ENCODE results near the gene GPR68. TPM values are rescaled to one million over a fixed set of nuclear protein-coding genes. Genes with fewer than 3 reads are reported as not detected.

GPR68 gene
- total RNA-seq, 5 donors from 2014 or later (not counting 1 experiment from before 2014, with no cell fraction given), result 3.0 to 16.4 (median 10.0) TPM

DNA sequence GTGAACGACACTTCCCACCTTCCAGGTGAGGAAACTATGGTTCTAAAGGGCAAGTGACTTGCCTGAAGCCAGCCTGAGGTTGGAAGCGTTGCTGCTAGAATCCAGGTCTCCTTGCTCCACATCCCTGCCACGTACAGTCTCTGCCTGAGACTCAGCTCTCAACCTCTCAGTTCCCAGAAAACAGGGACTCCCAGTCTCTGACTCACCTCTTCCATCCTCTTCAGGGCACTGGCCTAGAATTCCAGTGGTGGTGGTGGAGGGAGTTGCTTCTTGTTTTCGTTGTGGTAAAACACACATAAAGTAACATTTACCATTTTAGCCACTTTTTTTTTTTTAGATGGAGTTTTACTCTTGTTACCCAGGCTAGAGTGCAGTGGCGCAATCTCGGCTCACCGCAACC, 7.3 kb downstream of the GPR68 start:
- Histone ChIP-seq H3K27me3 (replicated peaks in 1 of 2; ENCODE audit: control insufficient read depth in 2 of 2, extremely low read depth in 1 of 2, insufficient read depth in 2 of 2, low read length in 1 of 2) (no peaks in the 10 kb centered on the region), H3K36me3 (ENCODE audit: control insufficient read depth in 2 of 2, extremely low read depth in 1 of 2, insufficient read depth in 1 of 2, low read length in 1 of 2) (peaks cover 0 to 14% of the 10 kb centered on the region in 2 donors), H3K27ac (ENCODE audit: low read length) (no peak overlapping the region), H3K4me3 (ENCODE audit: control insufficient read depth in 1 of 2, extremely low read depth in 1 of 2, low read length in 1 of 2) (no peak overlapping the region), H3K4me1 (ENCODE audit: control insufficient read depth in 1 of 2, extremely low read depth in 1 of 2, insufficient read depth in 2 of 2, low read length in 2 of 2) (peaks cover 14 to 74% of the 10 kb centered on the region in 2 experiments), H3K9me3 (no peaks in the 10 kb centered on the region)
- DNase-seq (no peak), ATAC-seq (replicated peaks in 1 of 4) (no peak)
- no peaks in the 10 kb centered on the region for H3K9me3 Mint-ChIP-seq
- POLR2A ChIA-PET, result interaction anchor here in 1 of 2 donors (0.6 kb wide), 1 partner anchor 33 kb away, joined by 3 read pairs; no protein-coding TSS in a partner anchor
- WGBS (ENCODE audit: insufficient coverage), result 90% methylated on average over 2 of the region's 7 CpGs
- H3K27ac Mint-ChIP-seq, result peak overlapping the region in 1 of 2 donors; percentile 60
- no peak overlapping the region for H3K4me3 Mint-ChIP-seq
- CTCF ChIA-PET, result interaction anchor here in 1 of 2 donors (0.5 kb wide), 1 partner anchor 916 kb away, joined by 3 read pairs; no protein-coding TSS in a partner anchor
- no peaks in the 10 kb centered on the region for H3K27me3 Mint-ChIP-seq
- H3K4me1 Mint-ChIP-seq, result peaks cover 64 to 82% (median 73%) of the 10 kb centered on the region in 3 donors
- H3K36me3 Mint-ChIP-seq, result peaks cover 36% of the 10 kb centered on the region

DNA sequence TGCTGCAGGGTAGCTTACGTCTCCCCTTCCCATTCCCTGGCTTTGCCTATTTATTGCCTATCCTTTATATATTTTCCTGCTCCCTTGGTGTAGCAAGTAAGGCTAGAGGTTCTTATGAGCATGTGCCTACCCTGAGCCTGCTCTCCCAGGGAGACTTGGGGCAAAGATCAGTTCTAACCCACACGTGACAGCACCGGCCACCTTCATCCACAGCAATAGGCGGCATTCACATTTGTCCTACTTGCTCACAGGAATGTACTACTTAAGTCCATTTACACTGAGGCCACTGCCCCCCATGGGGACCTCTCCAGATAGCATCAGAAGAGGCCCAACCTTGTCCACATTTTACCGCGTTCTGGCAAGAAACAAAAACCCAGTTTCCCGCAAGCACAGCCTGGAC, 8.7 kb downstream of the GPR68 start:
- Histone ChIP-seq H3K4me3 (ENCODE audit: control insufficient read depth in 1 of 2, extremely low read depth in 1 of 2, low read length in 1 of 2) (no peak overlapping the region), H3K9me3 (no peaks in the 10 kb centered on the region), H3K4me1 (ENCODE audit: control insufficient read depth in 1 of 2, extremely low read depth in 1 of 2, insufficient read depth in 2 of 2, low read length in 2 of 2) (peaks cover 15 to 74% of the 10 kb centered on the region in 2 experiments), H3K27me3 (replicated peaks in 1 of 2; ENCODE audit: control insufficient read depth in 2 of 2, extremely low read depth in 1 of 2, insufficient read depth in 2 of 2, low read length in 1 of 2) (no peaks in the 10 kb centered on the region), H3K36me3 (ENCODE audit: control insufficient read depth in 2 of 2, extremely low read depth in 1 of 2, insufficient read depth in 1 of 2, low read length in 1 of 2) (peaks cover 0 to 11% of the 10 kb centered on the region in 2 donors), H3K27ac (ENCODE audit: low read length) (no peak overlapping the region)
- ATAC-seq (replicated peaks in 1 of 4), result no peak
- WGBS (ENCODE audit: insufficient coverage), result 93% methylated on average over 6 of the region's 7 CpGs
- CTCF ChIA-PET, result interaction anchor here (0.6 kb wide), 2 partner anchors 29 to 719 kb away, joined by 3 to 5 read pairs; no protein-coding TSS in a partner anchor
- Mint-ChIP-seq H3K36me3 (peaks cover 38% of the 10 kb centered on the region), H3K27me3 (no peaks in the 10 kb centered on the region), H3K27ac (peak overlapping the region; percentile 76 to 83), H3K4me1 (peaks cover 64 to 82% (median 73%) of the 10 kb centered on the region in 3 donors), H3K4me3 (no peak overlapping the region), H3K9me3 (peaks cover 0 to under 1% (median 0%) of the 10 kb centered on the region in 3 donors)
- POLR2A ChIA-PET, result no interaction called here
- no peak for DNase-seq

DNA sequence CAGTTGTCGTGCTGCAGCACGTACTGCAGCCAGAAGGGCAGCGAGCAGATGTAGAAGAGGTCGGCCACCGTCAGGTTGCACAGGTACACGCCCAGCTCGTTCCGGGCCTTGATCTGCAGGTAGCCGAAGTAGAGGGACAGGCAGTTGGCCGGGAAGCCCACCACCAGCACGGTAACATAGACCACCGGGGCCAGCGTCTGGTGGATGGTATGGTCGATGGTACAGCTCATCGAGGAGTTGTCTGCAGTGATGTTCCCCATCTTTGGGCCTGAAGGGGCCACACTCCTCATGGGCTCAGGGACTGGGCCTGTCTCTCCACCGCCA, 9.8 kb downstream of the GPR68 start:
- Histone ChIP-seq H3K9me3 (no peaks in the 10 kb centered on the region), H3K4me3 (ENCODE audit: control insufficient read depth in 1 of 2, extremely low read depth in 1 of 2, low read length in 1 of 2) (no peak overlapping the region), H3K27ac (ENCODE audit: low read length) (no peak overlapping the region), H3K36me3 (ENCODE audit: control insufficient read depth in 2 of 2, extremely low read depth in 1 of 2, insufficient read depth in 1 of 2, low read length in 1 of 2) (peaks cover 0 to 11% of the 10 kb centered on the region in 2 donors), H3K27me3 (replicated peaks in 1 of 2; ENCODE audit: control insufficient read depth in 2 of 2, extremely low read depth in 1 of 2, insufficient read depth in 2 of 2, low read length in 1 of 2) (no peaks in the 10 kb centered on the region), H3K4me1 (ENCODE audit: control insufficient read depth in 1 of 2, extremely low read depth in 1 of 2, insufficient read depth in 2 of 2, low read length in 2 of 2) (peaks cover 26 to 76% of the 10 kb centered on the region in 2 experiments)
- 97% methylated on average over 13 of the region's 16 CpGs for WGBS (ENCODE audit: insufficient coverage)
- no peaks in the 10 kb centered on the region for H3K27me3 Mint-ChIP-seq
- ChIA-PET POLR2A (interaction anchor here in 1 of 2 donors (0.7 kb wide), 1 partner anchor 205 kb away, joined by 4 read pairs; no protein-coding TSS in a partner anchor), CTCF (no interaction called here)
- peaks cover 0 to 4% (median 0%) of the 10 kb centered on the region in 3 donors for H3K9me3 Mint-ChIP-seq
- H3K4me3 Mint-ChIP-seq, result no peak overlapping the region
- peaks cover 66 to 82% (median 74%) of the 10 kb centered on the region in 3 donors for H3K4me1 Mint-ChIP-seq
- ATAC-seq (replicated peaks in 1 of 4), result no peak
- peak overlapping the region in 1 of 2 donors; percentile 61 for H3K27ac Mint-ChIP-seq
- H3K36me3 Mint-ChIP-seq, result peaks cover 38% of the 10 kb centered on the region
- no peak for DNase-seq

DNA sequence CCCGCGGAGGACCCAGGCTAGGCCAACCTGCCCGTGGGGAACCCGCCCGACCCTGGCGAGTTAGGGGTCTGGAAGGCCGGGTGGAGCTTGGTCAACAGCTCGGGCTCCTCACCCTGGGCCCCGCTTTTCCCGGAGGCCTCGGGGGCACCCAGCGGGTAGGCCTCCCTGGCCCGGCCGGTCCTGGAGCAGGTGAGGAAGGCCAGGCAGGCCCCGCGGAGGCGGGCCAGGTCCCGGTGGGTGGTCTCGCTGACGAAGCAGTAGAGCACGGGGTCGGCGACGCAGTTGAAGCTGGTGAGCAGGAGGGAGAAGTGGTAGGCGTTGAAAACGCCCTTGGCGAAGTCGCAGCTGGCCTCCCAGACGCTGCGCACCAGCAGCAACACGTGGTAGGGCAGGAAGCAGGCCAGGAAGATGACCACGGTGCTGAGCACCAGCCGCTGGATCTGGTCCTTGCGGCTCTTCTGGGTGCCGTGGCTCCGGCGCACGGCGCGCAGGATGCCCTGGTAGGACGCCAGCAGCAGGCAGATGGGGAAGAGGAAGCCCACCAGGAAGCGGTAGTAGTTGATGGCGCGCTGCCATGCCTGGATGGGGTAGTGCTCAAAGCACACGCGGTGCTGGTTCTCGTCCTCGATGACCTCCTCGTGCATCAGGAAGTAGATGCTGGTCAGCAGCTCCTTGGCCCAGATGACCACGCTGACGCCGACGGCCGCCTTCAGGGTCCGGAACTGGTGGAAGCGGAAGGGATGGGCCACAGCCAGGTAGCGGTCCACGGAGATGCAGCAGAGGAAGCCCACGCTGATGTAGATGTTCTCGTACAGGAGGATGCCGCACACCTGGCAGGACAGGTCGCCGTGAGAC, 10.3 kb downstream of the GPR68 start:
- POLR2A ChIA-PET, result no interaction called here
- Mint-ChIP-seq H3K36me3 (peaks cover 38% of the 10 kb centered on the region), H3K27me3 (no peaks in the 10 kb centered on the region), H3K4me1 (peaks cover 66 to 82% (median 74%) of the 10 kb centered on the region in 3 donors), H3K9me3 (peaks cover 0 to 4% (median 0%) of the 10 kb centered on the region in 3 donors), H3K27ac (no peak overlapping the region), H3K4me3 (no peak overlapping the region)
- no peaks in the 10 kb centered on the region for H3K27me3 ChIP-seq (replicated peaks in 1 of 2; ENCODE audit: control insufficient read depth in 2 of 2, extremely low read depth in 1 of 2, insufficient read depth in 2 of 2, low read length in 1 of 2)
- ATAC-seq (replicated peaks in 1 of 4), result no peak
- H3K27ac ChIP-seq (ENCODE audit: low read length), result no peak overlapping the region
- H3K36me3 ChIP-seq (ENCODE audit: control insufficient read depth in 2 of 2, extremely low read depth in 1 of 2, insufficient read depth in 1 of 2, low read length in 1 of 2), result peaks cover 0 to 11% of the 10 kb centered on the region in 2 donors
- WGBS (ENCODE audit: insufficient coverage), result 95% methylated on average over 50 of the region's 63 CpGs
- H3K9me3 ChIP-seq, result no peaks in the 10 kb centered on the region
- H3K4me1 ChIP-seq (ENCODE audit: control insufficient read depth in 1 of 2, extremely low read depth in 1 of 2, insufficient read depth in 2 of 2, low read length in 2 of 2), result peaks cover 31 to 77% of the 10 kb centered on the region in 2 experiments
- CTCF ChIA-PET, result no interaction called here
- no peak overlapping the region for H3K4me3 ChIP-seq (ENCODE audit: control insufficient read depth in 1 of 2, extremely low read depth in 1 of 2, low read length in 1 of 2)
- DNase-seq, result no peak

DNA sequence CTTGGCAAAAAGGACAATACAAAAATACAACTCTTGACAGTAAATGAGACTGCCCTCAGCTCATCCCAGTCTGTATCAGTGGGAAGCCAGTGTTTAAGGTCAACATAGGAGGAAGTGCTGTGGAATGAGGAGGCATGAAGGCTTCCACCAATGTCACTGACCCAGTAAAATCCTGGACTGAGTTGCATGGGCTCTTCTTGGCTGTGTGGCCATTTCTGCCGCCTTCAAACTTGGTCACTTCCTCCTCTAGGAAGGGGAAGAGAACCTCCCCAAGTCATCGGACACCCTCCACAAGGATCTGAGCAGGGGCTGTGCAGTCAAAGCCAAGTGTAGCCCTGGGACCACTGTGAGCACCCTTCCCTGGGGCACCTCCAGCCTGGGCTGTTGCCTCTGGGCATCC, 11.9 kb downstream of the GPR68 start:
- peak overlapping the region in 1 of 3 donors; percentile 39 for H3K4me3 Mint-ChIP-seq
- ChIA-PET POLR2A (interaction anchor here in 1 of 2 donors (0.6 to 1.1 kb wide), 2 partner anchors 11 to 16 kb away, joined by 3 to 4 read pairs; no protein-coding TSS in a partner anchor), CTCF (no interaction called here)
- peaks cover 44 to 83% of the 10 kb centered on the region in 2 experiments for H3K4me1 ChIP-seq (ENCODE audit: control insufficient read depth in 1 of 2, extremely low read depth in 1 of 2, insufficient read depth in 2 of 2, low read length in 2 of 2)
- H3K4me1 Mint-ChIP-seq, result peaks cover 66 to 82% (median 75%) of the 10 kb centered on the region in 3 donors
- peaks cover 0 to 4% (median 0%) of the 10 kb centered on the region in 3 donors for H3K9me3 Mint-ChIP-seq
- peak overlapping the region; percentile 89 for H3K27ac ChIP-seq (ENCODE audit: low read length)
- WGBS (ENCODE audit: insufficient coverage), result no CpG with 5 or more reads among the region's 2 CpGs
- no peaks in the 10 kb centered on the region for H3K27me3 ChIP-seq (replicated peaks in 1 of 2; ENCODE audit: control insufficient read depth in 2 of 2, extremely low read depth in 1 of 2, insufficient read depth in 2 of 2, low read length in 1 of 2)
- H3K27ac Mint-ChIP-seq, result peak overlapping the region; percentile 94 to 95
- H3K36me3 Mint-ChIP-seq, result peaks cover 34% of the 10 kb centered on the region
- no peaks in the 10 kb centered on the region for H3K27me3 Mint-ChIP-seq
- H3K4me3 ChIP-seq (ENCODE audit: control insufficient read depth in 1 of 2, extremely low read depth in 1 of 2, low read length in 1 of 2), result no peak overlapping the region
- no peaks in the 10 kb centered on the region for H3K9me3 ChIP-seq
- peaks cover 0 to 11% of the 10 kb centered on the region in 2 donors for H3K36me3 ChIP-seq (ENCODE audit: control insufficient read depth in 2 of 2, extremely low read depth in 1 of 2, insufficient read depth in 1 of 2, low read length in 1 of 2)
- no peak for ATAC-seq (replicated peaks in 1 of 4)
- DNase-seq, result no peak

DNA sequence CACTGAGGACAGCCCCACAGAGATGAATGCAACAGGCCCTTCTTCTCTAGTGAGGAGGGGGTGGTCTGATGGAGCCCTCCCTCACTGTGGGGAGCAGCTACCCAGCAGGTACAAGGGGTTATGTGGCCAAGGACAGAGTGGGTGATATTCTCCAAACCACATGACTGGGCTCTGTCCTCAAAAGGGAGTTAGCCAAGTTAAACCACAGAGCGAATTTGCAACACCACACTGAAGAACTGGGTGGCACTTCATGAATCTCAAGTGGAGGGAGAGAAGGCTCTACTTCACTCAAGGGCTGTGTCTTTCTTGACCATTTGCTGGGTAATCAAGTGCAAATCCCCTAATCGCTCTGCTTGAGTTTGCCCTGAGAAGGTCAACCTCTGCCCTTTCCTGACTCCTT, 12.5 kb downstream of the GPR68 start:
- Mint-ChIP-seq H3K36me3 (peaks cover 34% of the 10 kb centered on the region), H3K4me3 (peak overlapping the region in 1 of 3 donors; percentile 75), H3K27ac (peak overlapping the region; percentile 94 to 95), H3K27me3 (no peaks in the 10 kb centered on the region), H3K4me1 (peaks cover 70 to 84% (median 78%) of the 10 kb centered on the region in 3 donors), H3K9me3 (peaks cover 0 to 4% (median 0%) of the 10 kb centered on the region in 3 donors)
- Histone ChIP-seq H3K27ac (ENCODE audit: low read length) (peak overlapping the region; percentile 89), H3K4me1 (ENCODE audit: control insufficient read depth in 1 of 2, extremely low read depth in 1 of 2, insufficient read depth in 2 of 2, low read length in 2 of 2) (peaks cover 49 to 85% of the 10 kb centered on the region in 2 experiments), H3K27me3 (replicated peaks in 1 of 2; ENCODE audit: control insufficient read depth in 2 of 2, extremely low read depth in 1 of 2, insufficient read depth in 2 of 2, low read length in 1 of 2) (no peaks in the 10 kb centered on the region), H3K9me3 (no peaks in the 10 kb centered on the region), H3K36me3 (ENCODE audit: control insufficient read depth in 2 of 2, extremely low read depth in 1 of 2, insufficient read depth in 1 of 2, low read length in 1 of 2) (peaks cover 0 to 11% of the 10 kb centered on the region in 2 donors), H3K4me3 (ENCODE audit: control insufficient read depth in 1 of 2, extremely low read depth in 1 of 2, low read length in 1 of 2) (no peak overlapping the region)
- ChIA-PET CTCF (no interaction called here), POLR2A (no interaction called here)
- WGBS (ENCODE audit: insufficient coverage), result 100% methylated on average over 1 of the region's 2 CpGs
- no peak for ATAC-seq (replicated peaks in 1 of 4)
- no peak for DNase-seq

All from T-cell (primary cell).